Kidney glomerular epithelial cell (primary cell): ENCODE data around the gene HEATR9.

Experiments used
- DNase-seq: peaks from one replicate; lab custom pipeline; 2025; lab: John Stamatoyannopoulos, UW

The HEATR9 gene

GRCh38 chr17:35809855-35810461 lies 58.7 kb downstream of the HEATR9 start:
- no peak for DNase-seq

GRCh38 chr17:35808962-35809854 lies 59.5 kb downstream of the HEATR9 start, which contains the start of gene TAF15:
TSS of gene TAF15 (plus strand) at chr17:35809484. CDS start at chr17:35809570, 86 bp downstream.
- peak; percentile 100 for DNase-seq

GRCh38 chr17:35808240-35808961 lies 60.3 kb downstream of the HEATR9 start:
- DNase-seq = no peak

- DNase-seq = peak; percentile 46
These were observed 61.1 kb downstream of the HEATR9 start for GRCh38 chr17:35807371-35808144.
